Panc1 (cell line): ENCODE results near the gene FAM13C. TPM values are rescaled to one million over a fixed set of nuclear protein-coding genes. Genes with fewer than 3 reads are reported as not detected.

Experiments
- ATAC-seq: fragments of 200-7000 bp; cut with Tn5 transposase; 2 replicates; pipeline ENCODE4 v1.9.1; 2020; ENCODE audit warnings: mild to moderate bottlenecking, moderate library complexity
- BruUV-seq: library from RNA; stranded (reverse); fragments of 400-500 nt; replicated peaks from 2 replicates; lab custom pipeline; 2021; lab: Mats Ljungman, UMichigan
- CTCF ChIA-PET: fragments of 300-600 bp; sonication (Branson Sonifier 250); formaldehyde crosslinking; loops from one replicate; lab custom pipeline; 2022; ENCODE audit warnings: antibody characterized with exemption; lab: Charles Lee
- POLR2A ChIA-PET: fragments of 300-600 bp; sonication (Branson Sonifier 250); formaldehyde crosslinking; loops from one replicate; lab custom pipeline; 2022; ENCODE audit warnings: antibody characterized with exemption; lab: Charles Lee
- DNase-seq: peaks from one replicate; pipeline ENCODE4 v3.0.0-alpha.2; 2010; ENCODE audit warnings: low read depth, low spot score
- H3K27ac ChIP-seq: 2 replicates; pipeline ENCODE4 v1.5.1; 2011; ENCODE audit warnings: mild to moderate bottlenecking, low read length, inconsistent platforms
- H3K27me3 ChIP-seq: fragments of 200-500 bp; sonication (Bioruptor generic); 2 replicates; pipeline ENCODE4 v1.6.0; 2014; ENCODE audit warnings: low read length, inconsistent platforms; ENCODE audit not compliant: control insufficient read depth, insufficient read depth
- H3K36me3 ChIP-seq: fragments of 200-500 bp; sonication (Bioruptor generic); 2 replicates; pipeline ENCODE4 v1.5.1; 2014; ENCODE audit warnings: inconsistent platforms, mild to moderate bottlenecking, low read length, moderate library complexity; ENCODE audit not compliant: control insufficient read depth, insufficient read depth
- H3K4me1 ChIP-seq: 2 replicates; pipeline ENCODE4 v1.5.1; 2011; ENCODE audit warnings: inconsistent platforms, mild to moderate bottlenecking, low read length, moderate library complexity; ENCODE audit not compliant: control insufficient read depth, insufficient read depth
- H3K4me3 ChIP-seq, 2 experiments: 2 replicates each; pipeline ENCODE4 v1.5.1; 2011 to 2012; ENCODE audit warnings: low read depth in 2 of 2, low read length in 2 of 2, mild to moderate bottlenecking in 2 of 2, inconsistent platforms in 1 of 2, moderate library complexity in 1 of 2
- H3K9me3 ChIP-seq: fragments of 200-500 bp; sonication (Bioruptor generic); 2 replicates; pipeline ENCODE4 v1.5.1; 2014; ENCODE audit warnings: low read depth, mild to moderate bottlenecking, inconsistent platforms, low read length, moderate library complexity; ENCODE audit not compliant: control insufficient read depth, insufficient read depth
- CTCF ChIP-seq: fragments of 450-650 bp; IDR thresholded peaks from 2 replicates; pipeline ENCODE4 v1.5.1; 2017; ENCODE audit warnings: mild to moderate bottlenecking
- POLR2AphosphoS5 ChIP-seq: IDR thresholded peaks from 2 replicates; pipeline ENCODE4 v1.6.1; 2012; ENCODE audit warnings: mild to moderate bottlenecking, low read depth, low read length, moderate library complexity
- SIN3A ChIP-seq: IDR thresholded peaks from 2 replicates; pipeline ENCODE4 v1.6.1; 2012; ENCODE audit warnings: low read depth, mild to moderate bottlenecking, low read length, moderate library complexity, borderline replicate concordance; ENCODE audit not compliant: insufficient read depth
- TCF7L2 ChIP-seq: IDR thresholded peaks from 2 replicates; pipeline ENCODE4 v1.6.1; 2011; ENCODE audit warnings: mild to moderate bottlenecking, low read depth, low read length, inconsistent platforms
- in situ Hi-C: cut with HindIII; loops from 2 replicates; pipeline ENCODE4 v1.10.0; 2016; ENCODE audit warnings: low sequenced_read_pairs, low pct_unique_long_range_greater_than_20kb
- intact Hi-C: fragments of 100-400 bp; cut with micrococcal nuclease; formaldehyde crosslinking; loops from one replicate; pipeline ENCODE4 v1.10.0; 2022; ENCODE audit not compliant: unreplicated experiment
- total RNA-seq: library from RNA; stranded (reverse); gene quantifications from one replicate; pipeline ENCODE4 v1.2.1, GENCODE V29; 2021; ENCODE audit not compliant: unreplicated experiment
- TF ChIP-seq, protein P1 (sequence below), 2 experiments: IDR thresholded peaks; 2 replicates each; pipeline ENCODE4 v1.6.1; 2011 to 2012; ENCODE audit warnings: low read depth in 2 of 2, control low read depth in 1 of 2, low read length in 1 of 2, mild to moderate bottlenecking in 1 of 2, moderate library complexity in 1 of 2; ENCODE audit not compliant: insufficient read depth in 1 of 2

FAM13C gene
- total RNA-seq, 1 experiment from 2014 or later: not detected

DNA sequence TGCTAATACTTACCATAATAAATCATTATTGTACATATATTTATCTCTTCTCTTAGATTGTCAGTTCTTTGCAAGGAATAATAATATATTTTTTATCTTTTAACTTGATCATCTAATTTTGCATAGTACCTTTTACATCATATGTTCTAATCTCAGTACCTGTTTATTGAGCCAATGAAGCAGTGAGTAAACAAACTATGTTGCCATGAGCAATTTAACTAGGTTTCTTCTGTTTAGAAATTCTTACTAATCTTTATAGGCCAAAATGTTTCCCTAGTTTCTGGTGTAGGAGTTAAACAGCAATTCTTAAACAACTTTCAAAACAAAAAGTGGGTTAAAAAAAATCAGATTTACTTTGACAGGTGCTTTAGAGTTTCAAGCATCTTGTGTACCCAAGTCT, 124.6 kb downstream of the FAM13C start:
- Histone ChIP-seq H3K36me3 (no peaks in the 10 kb centered on the region), H3K27ac (no peak overlapping the region), H3K4me3 (no peak overlapping the region), H3K4me1 (no peaks in the 10 kb centered on the region), H3K9me3 (no peaks in the 10 kb centered on the region), H3K27me3 (no peaks in the 10 kb centered on the region)
- BruUV-seq: no TSS peak
- ChIA-PET CTCF (no interaction called here), POLR2A (no interaction called here)
- DNase-seq (no peak), ATAC-seq (no peak)
- in situ Hi-C loops (no loop called here), intact Hi-C loops (loop anchor here (5.0 kb wide), 1 partner anchor 455 kb away; no protein-coding TSS in a partner anchor)
- no peak for TF ChIP-seq SIN3A

- no peak for ATAC-seq
- CTCF ChIA-PET: no interaction called here
- no peaks in the 10 kb centered on the region for H3K36me3 ChIP-seq
These were observed 126.2 kb downstream of the FAM13C start for GRCh38 chr10:59236064-59236697.

More at GRCh38 chr10:59236064-59236697, 126.2 kb downstream of the FAM13C start:
- Histone ChIP-seq H3K4me1 (no peaks in the 10 kb centered on the region), H3K27ac (no peak overlapping the region), H3K9me3 (no peaks in the 10 kb centered on the region), H3K4me3 (no peak overlapping the region), H3K27me3 (no peaks in the 10 kb centered on the region)
- in situ Hi-C loops: no loop called here
- no TSS peak for BruUV-seq
- POLR2A ChIA-PET: no interaction called here
- no peak for TF ChIP-seq CTCF
- TF ChIP-seq, protein P1, sequence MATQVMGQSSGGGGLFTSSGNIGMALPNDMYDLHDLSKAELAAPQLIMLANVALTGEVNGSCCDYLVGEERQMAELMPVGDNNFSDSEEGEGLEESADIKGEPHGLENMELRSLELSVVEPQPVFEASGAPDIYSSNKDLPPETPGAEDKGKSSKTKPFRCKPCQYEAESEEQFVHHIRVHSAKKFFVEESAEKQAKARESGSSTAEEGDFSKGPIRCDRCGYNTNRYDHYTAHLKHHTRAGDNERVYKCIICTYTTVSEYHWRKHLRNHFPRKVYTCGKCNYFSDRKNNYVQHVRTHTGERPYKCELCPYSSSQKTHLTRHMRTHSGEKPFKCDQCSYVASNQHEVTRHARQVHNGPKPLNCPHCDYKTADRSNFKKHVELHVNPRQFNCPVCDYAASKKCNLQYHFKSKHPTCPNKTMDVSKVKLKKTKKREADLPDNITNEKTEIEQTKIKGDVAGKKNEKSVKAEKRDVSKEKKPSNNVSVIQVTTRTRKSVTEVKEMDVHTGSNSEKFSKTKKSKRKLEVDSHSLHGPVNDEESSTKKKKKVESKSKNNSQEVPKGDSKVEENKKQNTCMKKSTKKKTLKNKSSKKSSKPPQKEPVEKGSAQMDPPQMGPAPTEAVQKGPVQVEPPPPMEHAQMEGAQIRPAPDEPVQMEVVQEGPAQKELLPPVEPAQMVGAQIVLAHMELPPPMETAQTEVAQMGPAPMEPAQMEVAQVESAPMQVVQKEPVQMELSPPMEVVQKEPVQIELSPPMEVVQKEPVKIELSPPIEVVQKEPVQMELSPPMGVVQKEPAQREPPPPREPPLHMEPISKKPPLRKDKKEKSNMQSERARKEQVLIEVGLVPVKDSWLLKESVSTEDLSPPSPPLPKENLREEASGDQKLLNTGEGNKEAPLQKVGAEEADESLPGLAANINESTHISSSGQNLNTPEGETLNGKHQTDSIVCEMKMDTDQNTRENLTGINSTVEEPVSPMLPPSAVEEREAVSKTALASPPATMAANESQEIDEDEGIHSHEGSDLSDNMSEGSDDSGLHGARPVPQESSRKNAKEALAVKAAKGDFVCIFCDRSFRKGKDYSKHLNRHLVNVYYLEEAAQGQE (IDR thresholded peaks at IDR 0.05; ENCODE audit: insufficient read depth in 1 of 2, low read depth in 2 of 2, low read length in 1 of 2): no peak
- TF ChIP-seq TCF7L2: no peak
- no peak for TF ChIP-seq POLR2AphosphoS5
- TF ChIP-seq SIN3A: no peak
- intact Hi-C loops: loop anchor here (5.0 kb wide), 1 partner anchor 454 kb away; no protein-coding TSS in a partner anchor
- no peak for DNase-seq
